HTR-8/SVneo (cell line): ENCODE results near the gene APOBEC3B.
"Not testable (repeated sequence)": the region's sequence is repeated elsewhere in the genome, so short reads cannot be mapped to it uniquely, and the experiment has no call there.

Source experiments
- DNase-seq: peaks from one replicate; pipeline ENCODE4 v3.0.0; 2011; ENCODE audit warnings: low spot score, mixed read lengths; ENCODE audit not compliant: insufficient read length
- FAIRE-seq: peaks from 2 replicates; lab custom pipeline; 2011; peaks lifted over from hg19 to GRCh38; lab: Jason Lieb, UNC

The APOBEC3B gene

GRCh38 chr22:38987171-38987895 is 5.2 kb downstream of the APOBEC3B start:
- DNase-seq (no peak), FAIRE-seq (no peak)

GRCh38 chr22:38989466-38989865 is 7.3 kb downstream of the APOBEC3B start:
- DNase-seq, result no peak
- FAIRE-seq, result no peak

GRCh38 chr22:38992871-38993371 is 10.8 kb downstream of the APOBEC3B start:
- DNase-seq, FAIRE-seq: not testable (repeated sequence)

- DNase-seq, result no peak
- no peak for FAIRE-seq
Measured at GRCh38 chr22:38996105-38996504, 14.0 kb downstream of the APOBEC3B start.

GRCh38 chr22:38997518-38997917 is 15.4 kb downstream of the APOBEC3B start:
- no peak for DNase-seq

GRCh38 chr22:39003165-39003638 is 21.1 kb downstream of the APOBEC3B start:
- peak; percentile 81 for DNase-seq
- peak; percentile 69 for FAIRE-seq

More at GRCh38 chr22:38997518-38997917, 15.4 kb downstream of the APOBEC3B start:
- no peak for FAIRE-seq

- FAIRE-seq (no peak), DNase-seq (no peak)
Measured at GRCh38 chr22:39007177-39007576, 25.0 kb downstream of the APOBEC3B start.

- FAIRE-seq, result not testable (repeated sequence)
Measured at GRCh38 chr22:39008271-39008850, 26.2 kb downstream of the APOBEC3B start.

GRCh38 chr22:39010946-39011345 is 28.8 kb downstream of the APOBEC3B start:
- DNase-seq (no peak), FAIRE-seq (no peak)

More at GRCh38 chr22:39008271-39008850, 26.2 kb downstream of the APOBEC3B start:
- DNase-seq, result not testable (repeated sequence)

- DNase-seq, result no peak
- no peak for FAIRE-seq
Measured at GRCh38 chr22:39012533-39013511, 30.7 kb downstream of the APOBEC3B start.

- FAIRE-seq, result peak; percentile 72
- not testable (repeated sequence) for DNase-seq
Measured at GRCh38 chr22:39013561-39013941, 31.4 kb downstream of the APOBEC3B start.

GRCh38 chr22:39013942-39014722 is 32.0 kb downstream of the APOBEC3B start, which contains the start of gene APOBEC3C:
Gene APOBEC3C (plus strand): TSS chr22:39014257. CDS start chr22:39014363, 106 bp downstream.
- DNase-seq (peak; percentile 72), FAIRE-seq (peak; percentile 44)

GRCh38 chr22:39014723-39015121 is 32.6 kb downstream of the APOBEC3B start:
- not testable (repeated sequence) for DNase-seq, FAIRE-seq

- DNase-seq, result no peak
- FAIRE-seq, result no peak
Measured at GRCh38 chr22:39016592-39016991, 34.4 kb downstream of the APOBEC3B start.

- FAIRE-seq (no peak), DNase-seq (no peak)
Measured at GRCh38 chr22:39017596-39018365, 35.6 kb downstream of the APOBEC3B start.

GRCh38 chr22:39020021-39020651 is 38.0 kb downstream of the APOBEC3B start:
- DNase-seq, FAIRE-seq: not testable (repeated sequence)

- DNase-seq (no peak), FAIRE-seq (no peak)
Measured at GRCh38 chr22:39021552-39022250, 39.6 kb downstream of the APOBEC3B start.
